SU-DHL-6 (cell line): ENCODE results near the gene STRIT1.

Source experiments
- EZH2phosphoT487 ChIP-seq: fragments of 200-600 bp; sonication (generic), shearing (Covaris generic); conservative IDR thresholded peaks from 2 replicates; pipeline ENCODE4 v1.6.1; 2018; ENCODE audit warnings: mild to moderate bottlenecking, antibody characterized with exemption, low read length, moderate library complexity, mixed read lengths
- TF ChIP-seq, protein P1 (sequence below): fragments of 200-600 bp; sonication (generic); IDR thresholded peaks from one replicate; pipeline ENCODE4 v1.5.1; 2017; ENCODE audit warnings: antibody characterized with exemption, mild to moderate bottlenecking, low read length, moderate library complexity; ENCODE audit not compliant: insufficient read depth, poor library complexity, severe bottlenecking

DNA sequence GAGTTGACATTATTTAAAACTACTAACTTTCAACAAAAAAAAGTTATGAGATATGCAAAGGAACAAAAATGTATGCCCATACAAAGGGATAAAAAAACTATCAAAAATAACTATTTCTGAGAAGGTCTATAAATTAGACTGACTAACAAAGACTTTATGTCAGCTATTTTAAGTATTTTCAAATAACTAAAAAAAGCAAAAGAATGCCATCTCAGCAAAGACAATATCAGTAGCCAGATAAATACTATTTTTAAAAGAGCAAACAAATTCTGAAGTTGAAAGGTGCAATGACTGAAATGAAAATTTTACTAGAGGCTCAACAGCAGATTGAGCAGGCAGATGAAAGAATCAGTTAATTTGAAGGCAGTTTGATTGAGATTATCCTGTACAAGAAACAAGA lies 3.6 kb upstream of the STRIT1 start:
- TF ChIP-seq EZH2phosphoT487 = no peak
- TF ChIP-seq, protein P1, sequence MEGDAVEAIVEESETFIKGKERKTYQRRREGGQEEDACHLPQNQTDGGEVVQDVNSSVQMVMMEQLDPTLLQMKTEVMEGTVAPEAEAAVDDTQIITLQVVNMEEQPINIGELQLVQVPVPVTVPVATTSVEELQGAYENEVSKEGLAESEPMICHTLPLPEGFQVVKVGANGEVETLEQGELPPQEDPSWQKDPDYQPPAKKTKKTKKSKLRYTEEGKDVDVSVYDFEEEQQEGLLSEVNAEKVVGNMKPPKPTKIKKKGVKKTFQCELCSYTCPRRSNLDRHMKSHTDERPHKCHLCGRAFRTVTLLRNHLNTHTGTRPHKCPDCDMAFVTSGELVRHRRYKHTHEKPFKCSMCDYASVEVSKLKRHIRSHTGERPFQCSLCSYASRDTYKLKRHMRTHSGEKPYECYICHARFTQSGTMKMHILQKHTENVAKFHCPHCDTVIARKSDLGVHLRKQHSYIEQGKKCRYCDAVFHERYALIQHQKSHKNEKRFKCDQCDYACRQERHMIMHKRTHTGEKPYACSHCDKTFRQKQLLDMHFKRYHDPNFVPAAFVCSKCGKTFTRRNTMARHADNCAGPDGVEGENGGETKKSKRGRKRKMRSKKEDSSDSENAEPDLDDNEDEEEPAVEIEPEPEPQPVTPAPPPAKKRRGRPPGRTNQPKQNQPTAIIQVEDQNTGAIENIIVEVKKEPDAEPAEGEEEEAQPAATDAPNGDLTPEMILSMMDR = no peak
